Esophagus muscularis mucosa (tissue), 4 donors: ENCODE measurements around the gene GON4L. TPM values are rescaled to one million over a fixed set of nuclear protein-coding genes. Genes with fewer than 3 reads are reported as not detected.
A peak's percentile ranks its signal among the peaks of the same experiment; 100 is the strongest.
"Not testable (repeated sequence)": the region's sequence is repeated elsewhere in the genome, so short reads cannot be mapped to it uniquely, and the experiment has no call there.

ENCODE experiments used
- DNase-seq: peaks from one replicate; pipeline ENCODE4 v3.0.0-alpha.2; 2017; ENCODE audit errors: extremely low spot score
- H3K27ac ChIP-seq, 4 donors: fragments of 200-600 bp; sonication (generic); replicated peaks in 1 of 4; 1 replicate in 3 of 4; 2 replicates in 1 of 4; pipeline ENCODE4 v1.5.1; 2016 to 2019; ENCODE audit warnings: mild to moderate bottlenecking in 1 of 4
- H3K27me3 ChIP-seq, 4 donors: fragments of 200-600 bp; sonication (generic); one replicate each; pipeline versions ENCODE4 v1.5.1 to v1.6.0; 2016 to 2019
- H3K36me3 ChIP-seq, 4 donors: fragments of 200-600 bp; sonication (generic); one replicate each; pipeline ENCODE4 v1.5.1; 2016 to 2019
- H3K4me1 ChIP-seq, 4 donors: fragments of 200-600 bp; sonication (generic); one replicate each; pipeline ENCODE4 v1.5.1; 2016 to 2019
- H3K4me3 ChIP-seq, 4 donors: fragments of 200-600 bp; sonication (generic); 1 replicate in 2 of 4; 2 replicates in 2 of 4; pipeline ENCODE4 v1.5.1; 2016 to 2019; ENCODE audit warnings: mild to moderate bottlenecking in 4 of 4, moderate library complexity in 1 of 4
- H3K9me3 ChIP-seq, 4 donors: fragments of 200-600 bp; sonication (generic); 1 replicate in 3 of 4; 2 replicates in 1 of 4; pipeline ENCODE4 v1.5.1; 2016 to 2019
- CTCF ChIP-seq, 3 experiments: fragments of 200-600 bp in 2 of 3; fragments of 450-650 bp in 1 of 3; sonication (generic) in 2 of 3; IDR thresholded peaks; one replicate each; pipeline ENCODE4 v1.5.1; 2017 to 2019; ENCODE audit warnings: antibody characterized with exemption in 3 of 3, mild to moderate bottlenecking in 2 of 3, moderate library complexity in 1 of 3
- EP300 ChIP-seq: sonication (generic); formaldehyde crosslinking; IDR thresholded peaks from one replicate; pipeline ENCODE4 v1.6.1; 2017; ENCODE audit warnings: antibody characterized with exemption
- POLR2A ChIP-seq: fragments of 450-650 bp; IDR thresholded peaks from one replicate; pipeline ENCODE4 v1.6.1; 2017; ENCODE audit warnings: antibody characterized with exemption, moderate library complexity, mild to moderate bottlenecking, low read depth
- POLR2AphosphoS5 ChIP-seq, 2 donors: sonication (generic); formaldehyde crosslinking; IDR thresholded peaks; one replicate each; pipeline ENCODE4 v1.6.1; 2017; ENCODE audit warnings: antibody characterized with exemption in 2 of 2
- WGBS: methylation state at CpG from one replicate; pipeline ENCODE4 v1.1.5; 2018; 5-methylcytosine and 5-hydroxymethylcytosine counted together
- intact Hi-C: fragments of 100-400 bp; cut with DNase I; formaldehyde crosslinking; loops from one replicate; pipeline ENCODE4 v1.15.1; 2023
- total RNA-seq, 4 donors: library from RNA; depleted of rRNA; stranded (reverse); fragments of >200 nt; gene quantifications; one replicate each; pipeline versions ENCODE4 v1.1.0 to v1.2.1, GENCODE V29; 2016

Gene GON4L
- total RNA-seq, 4 donors from 2014 or later, result 26.5 to 49.8 (median 28.3) TPM

- H3K36me3 ChIP-seq, result peaks cover 34 to 95% (median 84%) of the 10 kb centered on the region in 4 donors
- no peak for TF ChIP-seq EP300
- no peak for TF ChIP-seq CTCF (IDR thresholded peaks at IDR 0.05)
- no peak for TF ChIP-seq POLR2AphosphoS5 (IDR thresholded peaks at IDR 0.05)
- no peak for TF ChIP-seq POLR2A
- WGBS, result 88% methylated on average over 1 of the region's 1 CpG
- DNase-seq, result no peak
- no peaks in the 10 kb centered on the region for H3K4me1 ChIP-seq
- no peak overlapping the region for H3K27ac ChIP-seq
- no peaks in the 10 kb centered on the region for H3K27me3 ChIP-seq
- no peak overlapping the region for H3K4me3 ChIP-seq
- H3K9me3 ChIP-seq, result no peaks in the 10 kb centered on the region
- intact Hi-C loops, result no loop called here
Observed at GRCh38 chr1:155816351-155816750, 40.7 kb downstream of the GON4L start.

GRCh38 chr1:155813672-155814071, 43.3 kb downstream of the GON4L start:
- TF ChIP-seq POLR2A (no peak), EP300 (no peak), CTCF (IDR thresholded peaks at IDR 0.05) (no peak)
- intact Hi-C loops, result no loop called here
- Histone ChIP-seq H3K9me3 (no peaks in the 10 kb centered on the region), H3K27me3 (no peaks in the 10 kb centered on the region), H3K4me1 (no peaks in the 10 kb centered on the region), H3K4me3 (no peak overlapping the region), H3K36me3 (peaks cover 20 to 82% (median 69%) of the 10 kb centered on the region in 4 donors), H3K27ac (no peak overlapping the region)
- 91% methylated on average over 3 of the region's 3 CpGs for WGBS
- no peak for DNase-seq

GRCh38 chr1:155812878-155813277, 44.1 kb downstream of the GON4L start:
- WGBS, result 100% methylated on average over 1 of the region's 1 CpG
- no peaks in the 10 kb centered on the region for H3K27me3 ChIP-seq

GRCh38 chr1:155809088-155809487, 47.9 kb downstream of the GON4L start:
- H3K4me1 ChIP-seq, result no peaks in the 10 kb centered on the region
- intact Hi-C loops, result no loop called here
- DNase-seq, result no peak
- no peak overlapping the region for H3K4me3 ChIP-seq
- WGBS, result 60% methylated on average over 1 of the region's 1 CpG
- H3K27me3 ChIP-seq, result no peaks in the 10 kb centered on the region
- peaks cover 27 to 75% (median 62%) of the 10 kb centered on the region in 4 donors for H3K36me3 ChIP-seq
- TF ChIP-seq EP300 (no peak), POLR2AphosphoS5 (IDR thresholded peaks at IDR 0.05) (no peak), CTCF (IDR thresholded peaks at IDR 0.05) (no peak), POLR2A (no peak)
- no peak overlapping the region for H3K27ac ChIP-seq
- no peaks in the 10 kb centered on the region for H3K9me3 ChIP-seq

More at GRCh38 chr1:155812878-155813277, 44.1 kb downstream of the GON4L start:
- TF ChIP-seq POLR2A, result no peak
- no peak for TF ChIP-seq EP300
- TF ChIP-seq CTCF (IDR thresholded peaks at IDR 0.05), result no peak
- no peak for TF ChIP-seq POLR2AphosphoS5 (IDR thresholded peaks at IDR 0.05)
- Histone ChIP-seq H3K4me1 (no peaks in the 10 kb centered on the region), H3K9me3 (no peaks in the 10 kb centered on the region), H3K4me3 (no peak overlapping the region), H3K27ac (no peak overlapping the region), H3K36me3 (peaks cover 20 to 82% (median 66%) of the 10 kb centered on the region in 4 donors)
- intact Hi-C loops, result no loop called here
- no peak for DNase-seq

GRCh38 chr1:155801149-155801548, 55.9 kb downstream of the GON4L start:
- peaks cover 23 to 91% (median 56%) of the 10 kb centered on the region in 4 donors for H3K36me3 ChIP-seq

GRCh38 chr1:155795618-155796017, 61.4 kb downstream of the GON4L start:
- H3K9me3 ChIP-seq, DNase-seq, intact Hi-C loops, H3K4me3 ChIP-seq, H3K27me3 ChIP-seq, H3K4me1 ChIP-seq: not testable (repeated sequence)
- Histone ChIP-seq H3K27ac (peak overlapping the region in 1 of 4 donors; percentile 3), H3K36me3 (peaks cover 15 to 90% (median 66%) of the 10 kb centered on the region in 4 donors)
- 90% methylated on average over 4 of the region's 4 CpGs for WGBS

More at GRCh38 chr1:155801149-155801548, 55.9 kb downstream of the GON4L start:
- Histone ChIP-seq H3K27ac (no peak overlapping the region), H3K27me3 (no peaks in the 10 kb centered on the region), H3K4me3 (no peak overlapping the region), H3K4me1 (no peaks in the 10 kb centered on the region), H3K9me3 (no peaks in the 10 kb centered on the region)
- no peak for TF ChIP-seq EP300
- TF ChIP-seq CTCF (IDR thresholded peaks at IDR 0.05), result no peak
- TF ChIP-seq POLR2A, result no peak
- TF ChIP-seq POLR2AphosphoS5 (IDR thresholded peaks at IDR 0.05), result no peak
- no peak for DNase-seq
- intact Hi-C loops, result no loop called here
